HG03135 (cell line): ENCODE measurements around the gene TRAF3IP1.
"Not testable (repeated sequence)": the region's sequence is repeated elsewhere in the genome, so short reads cannot be mapped to it uniquely, and the experiment has no call there.

ENCODE experiments used
- ATAC-seq: cut with Tn5 transposase; IDR thresholded peaks from one replicate; pipeline ENCODE4 v1.9.1; 2021; ENCODE audit warnings: mild to moderate bottlenecking, moderate library complexity; ENCODE audit not compliant: unreplicated experiment

The TRAF3IP1 gene

DNA sequence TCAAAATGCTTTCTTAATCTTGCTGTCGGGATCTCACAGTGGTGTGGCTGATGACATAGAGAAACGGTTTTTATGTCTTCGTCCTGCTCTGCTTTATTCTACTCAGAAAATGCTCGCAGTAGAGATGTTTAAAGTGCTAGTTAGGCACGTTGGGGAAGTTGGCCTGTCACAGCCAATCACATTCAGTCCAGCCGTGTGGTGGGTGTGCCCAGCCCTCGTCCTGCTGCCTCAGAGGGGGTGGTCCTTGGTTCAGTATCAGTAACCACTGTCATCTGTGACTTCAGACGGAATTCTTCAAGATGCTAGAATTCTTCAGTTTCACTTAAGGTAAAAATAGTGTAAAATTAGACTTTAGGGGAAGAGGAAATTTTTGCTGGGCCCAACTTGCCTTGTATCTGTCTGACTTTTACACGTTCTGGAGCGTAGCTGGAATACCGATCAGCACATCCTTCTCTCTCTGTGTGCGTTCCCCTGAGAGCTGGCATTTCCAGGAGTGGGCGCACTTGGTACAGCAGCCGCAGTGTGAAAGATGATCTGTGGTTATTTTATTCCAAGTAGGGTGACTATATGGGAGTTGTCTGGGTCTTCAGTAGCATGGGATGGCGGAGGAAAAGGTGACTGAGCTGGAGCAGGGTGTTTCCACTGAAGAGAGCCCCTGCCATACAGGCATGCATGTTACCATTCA is 18.5 kb downstream of the TRAF3IP1 start:
- ATAC-seq = no peak

DNA sequence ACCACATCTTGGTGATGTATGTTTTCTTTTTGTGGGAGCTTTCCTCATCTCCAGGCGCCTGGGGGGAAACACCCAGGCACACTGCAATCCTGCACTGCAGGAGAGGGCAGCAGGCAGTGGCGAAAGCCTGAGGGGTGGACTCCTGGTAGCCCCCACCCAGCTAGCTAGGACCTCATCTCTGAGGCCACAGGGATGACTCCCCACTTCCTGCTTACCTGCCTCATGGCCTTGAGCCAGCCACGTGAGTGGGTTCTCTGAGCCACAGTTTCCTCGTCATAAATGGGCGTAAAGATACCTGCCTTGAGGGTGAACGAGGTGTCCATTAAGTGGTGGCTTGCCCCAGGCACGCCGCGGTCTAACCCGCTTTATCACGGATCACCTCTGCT is 19.1 kb downstream of the TRAF3IP1 start:
- ATAC-seq = no peak

DNA sequence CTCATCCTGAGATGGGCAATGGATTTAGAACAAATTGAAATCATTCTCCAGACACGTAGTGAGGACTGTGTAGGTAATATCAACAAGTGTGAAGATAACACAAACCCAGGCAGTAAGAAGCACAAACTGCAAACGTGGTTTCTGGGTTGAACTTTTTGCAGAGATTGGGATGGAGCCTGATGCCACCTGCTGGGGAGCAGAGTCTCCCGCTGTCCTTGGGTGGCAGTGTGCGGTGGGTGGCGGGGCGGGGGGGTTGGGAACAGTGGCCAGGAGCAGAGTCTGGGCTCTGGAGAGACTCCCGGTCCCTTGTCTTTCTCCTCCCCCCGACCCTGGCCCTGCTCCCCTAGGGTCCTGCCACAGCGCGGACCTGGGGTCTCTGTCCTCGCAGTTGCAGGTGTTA is 19.5 kb downstream of the TRAF3IP1 start:
- ATAC-seq = no peak

DNA sequence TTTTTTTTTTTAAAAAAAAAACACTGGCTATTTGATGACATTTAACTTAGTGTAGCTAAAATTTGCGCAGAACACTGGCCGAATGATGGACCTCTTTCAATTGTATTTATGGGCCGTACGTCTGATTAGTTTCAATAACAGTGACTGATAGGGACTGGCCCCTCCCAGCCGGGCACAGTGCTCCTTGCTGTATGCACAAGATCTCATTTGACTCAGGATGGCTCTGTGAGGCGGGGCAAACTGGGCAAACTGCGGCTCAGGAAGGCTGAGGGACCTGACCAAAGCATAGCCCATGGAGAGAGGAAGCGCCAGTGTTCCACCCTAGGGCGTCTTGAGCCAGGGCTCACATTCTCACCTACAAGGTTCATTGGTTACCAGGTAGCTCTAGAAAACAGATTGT is 21.2 kb downstream of the TRAF3IP1 start:
- no peak for ATAC-seq

DNA sequence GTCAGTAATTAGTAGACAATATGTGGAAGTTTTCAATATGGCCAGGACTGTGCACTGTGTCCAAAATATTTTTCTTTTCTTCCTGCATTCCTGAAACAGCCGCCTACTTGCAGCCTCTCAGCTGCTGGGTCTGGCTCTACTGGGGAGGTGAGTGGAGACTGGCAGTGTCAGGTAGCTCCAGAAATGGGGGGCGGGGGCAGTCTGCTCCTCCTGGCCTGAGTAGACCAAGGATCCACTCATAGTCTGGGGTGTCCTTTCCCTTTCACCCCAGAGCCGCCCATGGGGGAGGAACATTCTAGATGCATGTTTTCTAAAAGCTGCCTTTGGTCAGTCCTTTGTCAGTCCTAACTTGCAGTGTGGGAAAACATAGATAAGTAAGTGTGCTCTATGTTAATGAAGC is 23.7 kb downstream of the TRAF3IP1 start:
- ATAC-seq = no peak

DNA sequence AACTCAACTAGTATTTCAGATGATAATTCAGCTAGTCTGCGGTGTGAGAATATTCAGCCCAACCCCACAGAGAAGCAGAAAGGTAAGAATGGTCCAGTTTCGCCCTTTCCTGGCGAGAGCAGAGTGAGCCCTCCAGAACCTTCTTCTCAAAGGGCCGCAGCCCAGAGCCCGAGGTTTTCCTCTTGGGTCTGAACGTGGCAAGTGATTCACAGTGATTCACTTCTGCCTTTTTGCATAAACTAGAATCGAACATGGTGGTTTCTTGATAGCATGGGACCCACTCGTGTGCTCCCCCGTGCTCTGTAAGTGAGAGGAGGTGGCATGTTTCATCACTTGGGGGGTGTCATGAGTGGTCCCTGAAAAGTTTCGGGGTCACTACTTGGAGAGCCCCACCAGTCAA is 24.2 kb downstream of the TRAF3IP1 start:
- ATAC-seq = no peak

DNA sequence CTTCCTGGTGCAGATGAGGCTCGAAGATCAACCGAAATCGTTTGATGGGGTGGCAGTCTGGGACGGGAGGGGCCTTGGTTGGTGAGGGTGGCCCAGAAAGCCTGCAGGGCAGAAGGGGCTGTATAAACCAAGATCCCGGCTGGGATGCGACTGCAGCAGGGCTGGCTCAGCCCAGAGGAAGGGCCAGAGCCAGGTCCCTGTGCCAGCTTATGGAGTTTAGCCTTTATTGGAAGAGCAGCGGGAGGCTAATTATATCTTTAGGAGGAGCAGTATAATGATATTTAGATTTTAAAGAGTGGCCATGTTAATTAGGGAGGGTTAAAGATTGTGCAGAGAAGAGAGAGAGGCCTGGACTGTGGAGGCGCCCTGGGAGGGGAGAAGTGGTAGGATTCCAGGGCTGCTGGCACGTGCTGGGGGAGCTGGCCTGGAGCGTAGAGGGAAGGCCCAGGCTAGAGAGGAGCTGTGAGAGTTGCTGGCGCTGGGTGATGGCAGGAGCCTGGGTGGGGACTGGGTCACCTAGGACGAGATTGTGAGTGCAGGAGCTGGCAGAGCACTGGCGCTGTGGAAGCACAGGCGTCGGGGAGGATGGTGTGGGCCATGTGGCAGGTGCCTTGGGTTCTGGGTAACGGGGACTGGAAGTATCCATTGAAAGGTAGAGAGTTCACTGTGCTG is 25.1 kb downstream of the TRAF3IP1 start:
- no peak for ATAC-seq

DNA sequence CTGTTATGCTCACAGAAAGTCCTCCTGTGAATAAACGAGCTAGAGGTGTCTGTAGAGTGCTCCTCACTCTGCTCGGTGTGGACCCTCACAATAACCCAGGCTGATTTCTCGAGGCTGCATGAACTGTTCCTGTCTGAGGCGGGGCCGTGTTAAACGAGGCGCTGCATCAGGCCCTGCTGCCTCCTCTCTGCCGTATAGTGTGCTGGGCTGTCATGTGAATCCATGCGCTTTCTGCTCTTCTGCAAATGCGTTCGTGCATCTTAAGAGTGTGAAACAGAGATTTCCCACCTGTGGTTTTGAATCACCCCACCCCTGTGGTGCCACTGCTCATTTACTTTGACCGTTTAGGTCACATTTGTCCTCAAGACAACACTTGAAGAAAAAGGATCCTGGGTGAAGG is 26.2 kb downstream of the TRAF3IP1 start:
- ATAC-seq = no peak

DNA sequence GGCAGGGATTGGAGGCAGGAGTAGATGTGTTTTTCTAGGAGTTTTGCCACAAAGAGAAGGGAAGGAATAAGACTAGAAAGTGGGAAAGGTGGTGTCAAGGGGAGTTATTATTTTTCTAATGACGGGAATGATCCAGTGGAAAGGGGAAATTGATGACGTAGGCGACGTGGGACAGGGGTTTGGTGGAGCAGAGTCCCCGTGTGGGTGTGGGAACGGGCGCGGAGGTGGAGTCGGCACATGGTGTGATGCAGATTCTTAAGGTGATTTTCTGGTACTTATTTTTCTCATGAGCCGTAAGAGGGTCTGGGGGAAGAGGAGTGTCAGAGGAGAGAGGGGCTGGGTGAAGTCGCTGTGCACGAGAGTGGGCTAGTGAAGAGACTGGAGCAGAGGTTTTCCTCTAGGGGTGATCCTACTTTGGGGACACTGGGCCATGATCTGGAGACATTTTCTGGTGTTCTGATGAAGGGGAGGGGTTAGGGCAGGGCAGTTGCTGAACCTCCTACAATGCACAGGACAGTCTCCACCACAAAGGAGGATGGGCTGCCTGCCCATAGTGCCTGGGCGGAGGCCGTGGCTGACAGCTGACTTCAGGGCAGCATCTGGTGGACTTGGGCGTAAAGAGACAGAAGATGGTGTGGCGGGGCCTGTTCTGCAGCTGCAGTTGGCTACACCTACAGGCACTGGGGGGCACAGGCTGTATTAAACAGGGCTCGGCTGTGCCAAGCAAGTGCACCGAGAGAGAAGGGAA is 30.0 kb downstream of the TRAF3IP1 start:
- no peak for ATAC-seq

DNA sequence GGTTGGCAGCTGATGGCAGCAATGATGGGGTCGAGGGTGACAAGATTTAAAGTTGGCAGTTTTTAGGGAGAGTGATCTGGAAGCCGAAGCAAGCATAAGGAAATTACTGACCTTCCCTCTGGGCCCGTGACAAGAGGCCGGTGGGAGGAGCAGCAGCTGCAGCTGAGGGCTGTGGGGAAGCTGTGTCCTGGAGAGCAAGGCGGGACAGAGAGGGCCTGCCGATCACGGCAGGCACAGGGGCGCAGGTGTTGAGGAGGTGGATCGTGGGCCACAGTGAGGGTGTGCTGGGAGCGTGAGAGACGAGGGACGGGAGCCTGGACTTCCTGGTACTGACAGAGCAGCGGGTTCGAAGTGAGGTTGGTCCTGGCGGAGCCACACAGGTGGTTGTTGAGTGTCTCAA is 31.0 kb downstream of the TRAF3IP1 start:
- no peak for ATAC-seq

DNA sequence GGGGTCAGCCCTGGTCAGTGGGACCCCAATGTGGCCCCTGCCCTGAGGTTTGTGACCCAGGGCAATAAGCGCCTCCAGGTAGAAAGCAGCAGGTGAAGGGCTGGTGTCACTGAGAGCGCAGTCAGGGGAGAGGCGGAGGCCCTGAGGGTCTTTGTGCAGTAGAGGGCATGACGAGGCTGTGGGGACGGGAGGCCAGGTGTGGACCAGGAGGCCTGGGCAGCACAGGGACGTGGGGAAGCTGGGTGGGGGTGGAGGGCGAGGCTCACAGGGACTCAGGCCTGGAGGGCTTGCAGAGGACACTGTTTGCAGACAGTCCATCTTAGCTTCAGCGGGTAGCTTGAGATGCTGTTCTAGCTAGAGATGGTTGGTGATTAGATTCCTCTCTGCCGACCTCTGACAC is 32.0 kb downstream of the TRAF3IP1 start:
- no peak for ATAC-seq

DNA sequence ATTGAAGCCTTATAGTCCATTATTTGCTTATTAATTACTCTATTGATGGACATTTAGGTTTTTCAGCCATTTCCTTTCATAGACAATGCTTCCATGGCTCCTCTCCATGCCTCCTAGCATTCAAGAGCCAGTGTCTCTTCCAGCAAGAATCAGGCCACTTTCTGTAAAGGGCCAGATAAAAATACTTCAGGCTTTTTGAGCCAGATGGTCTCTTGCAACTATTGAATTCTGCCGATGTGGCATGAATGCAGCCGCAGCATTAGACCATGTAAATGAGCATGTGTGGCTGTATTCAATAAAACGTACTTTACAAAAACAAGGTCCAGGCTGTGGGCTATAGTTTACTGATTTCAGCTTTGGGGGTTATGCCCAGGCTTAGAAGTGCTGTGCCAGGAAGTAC is 38.5 kb downstream of the TRAF3IP1 start:
- no peak for ATAC-seq

DNA sequence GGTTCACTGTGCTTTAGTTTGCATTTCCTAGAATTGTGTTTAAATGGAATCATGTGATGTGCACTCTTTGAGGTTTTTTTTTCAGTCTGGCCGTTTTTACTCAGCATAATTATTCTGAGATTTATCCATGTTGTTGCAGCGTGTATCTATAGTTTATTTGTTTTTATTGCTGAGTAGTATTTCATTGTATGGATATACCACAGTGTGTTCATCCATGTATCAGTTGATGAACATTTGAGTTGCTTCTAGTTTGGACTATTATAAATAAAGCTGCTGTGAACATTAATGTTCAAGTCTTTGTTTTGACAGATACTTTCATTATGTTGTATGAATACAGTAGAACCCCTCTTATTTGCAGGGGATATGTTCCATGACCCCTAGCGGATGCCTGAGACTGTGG is 39.1 kb downstream of the TRAF3IP1 start:
- no peak for ATAC-seq

DNA sequence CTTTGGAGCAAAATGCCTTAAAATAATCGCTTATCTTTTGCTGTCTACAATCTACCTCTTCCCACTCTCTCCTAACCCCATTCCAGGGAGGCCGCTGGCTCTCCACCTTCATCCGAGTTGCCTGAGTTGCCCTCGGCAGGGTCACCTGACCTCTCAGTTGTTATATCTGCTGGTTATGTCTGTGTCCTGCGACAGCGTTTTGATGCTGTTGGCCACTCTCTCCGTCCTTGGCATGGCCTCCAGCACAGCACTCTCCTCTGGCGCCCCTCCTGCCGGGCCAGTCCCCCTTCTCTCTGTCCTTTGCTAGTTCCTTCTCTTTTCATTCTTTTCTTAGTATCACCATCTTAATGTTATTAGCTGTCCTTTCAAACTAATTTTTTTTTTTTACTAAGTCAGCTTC is 41.6 kb downstream of the TRAF3IP1 start:
- ATAC-seq = no peak

DNA sequence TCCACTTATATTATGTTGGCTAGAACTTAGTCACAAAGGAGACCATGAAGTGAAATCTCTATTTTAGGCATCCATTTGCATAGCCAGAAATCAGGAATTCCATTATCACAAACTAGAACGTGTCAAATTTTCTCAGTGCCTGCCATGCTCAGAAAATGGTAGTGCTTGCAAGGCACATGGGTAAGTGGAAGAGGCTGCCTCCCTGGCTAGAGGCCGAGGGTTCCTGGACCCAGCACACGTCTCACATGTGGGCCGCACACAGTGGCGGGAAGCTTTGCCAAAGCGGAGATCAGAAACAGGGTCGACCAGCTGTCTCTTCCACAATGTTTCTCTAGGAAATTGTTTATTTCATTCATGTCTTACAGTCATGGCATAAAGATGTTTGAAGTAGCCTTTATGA is 42.3 kb downstream of the TRAF3IP1 start:
- ATAC-seq = no peak

DNA sequence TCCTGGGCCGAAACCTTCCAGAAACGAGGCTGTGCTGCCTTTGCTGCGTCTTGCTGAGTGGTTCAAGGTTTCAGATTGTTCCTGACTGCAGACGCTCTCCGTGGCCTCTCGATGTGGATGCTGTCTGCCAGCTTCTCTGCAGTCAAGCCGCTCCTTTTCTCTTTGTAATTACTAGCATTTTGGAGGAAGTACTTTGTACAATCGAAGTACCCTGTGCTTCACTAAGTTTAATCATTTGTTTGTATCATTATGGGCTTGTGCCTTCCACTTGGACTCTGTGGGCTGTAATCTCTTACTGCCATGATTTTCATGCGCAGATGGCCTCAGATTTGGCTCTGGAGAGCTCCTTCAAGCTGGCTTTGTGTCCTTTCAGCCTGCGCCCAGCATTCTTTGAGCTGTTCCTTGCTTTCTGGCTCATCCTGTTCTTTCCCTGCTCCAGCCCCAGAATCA is 49.3 kb downstream of the TRAF3IP1 start:
- ATAC-seq = no peak

DNA sequence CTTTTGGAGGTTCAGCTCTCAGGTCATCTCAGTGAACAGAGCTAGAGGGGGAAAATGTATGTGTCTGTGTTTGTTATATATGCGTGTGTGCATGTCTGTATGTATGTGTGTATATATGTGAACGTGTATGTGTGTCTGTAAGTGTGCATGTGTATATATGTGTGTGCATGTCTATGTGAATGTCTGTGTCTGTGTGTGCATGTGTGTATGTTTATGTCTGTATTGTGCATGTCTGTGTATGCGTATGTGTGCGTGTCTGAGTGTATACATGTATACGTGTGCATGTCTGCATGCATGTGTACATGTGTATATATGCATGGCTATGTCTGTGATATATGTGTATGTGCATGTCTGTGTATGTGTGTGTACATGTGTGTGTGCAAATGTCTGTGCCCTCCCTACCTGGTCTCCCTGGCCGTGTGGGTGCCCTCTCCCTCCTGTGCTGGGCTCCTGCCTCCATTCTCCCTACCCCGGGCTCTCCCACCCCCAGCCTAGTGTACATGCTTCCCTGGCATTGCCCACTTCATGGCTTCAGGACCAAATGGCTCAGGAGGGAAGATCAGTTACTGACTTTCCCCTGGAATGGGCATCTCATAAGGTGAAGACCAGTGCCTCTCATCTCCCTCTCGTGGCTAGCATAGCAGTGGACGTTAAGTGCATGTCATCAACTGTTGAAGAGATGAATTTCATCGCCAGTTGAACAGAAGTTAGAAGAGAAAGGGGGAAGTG is 49.9 kb downstream of the TRAF3IP1 start:
- no peak for ATAC-seq

DNA sequence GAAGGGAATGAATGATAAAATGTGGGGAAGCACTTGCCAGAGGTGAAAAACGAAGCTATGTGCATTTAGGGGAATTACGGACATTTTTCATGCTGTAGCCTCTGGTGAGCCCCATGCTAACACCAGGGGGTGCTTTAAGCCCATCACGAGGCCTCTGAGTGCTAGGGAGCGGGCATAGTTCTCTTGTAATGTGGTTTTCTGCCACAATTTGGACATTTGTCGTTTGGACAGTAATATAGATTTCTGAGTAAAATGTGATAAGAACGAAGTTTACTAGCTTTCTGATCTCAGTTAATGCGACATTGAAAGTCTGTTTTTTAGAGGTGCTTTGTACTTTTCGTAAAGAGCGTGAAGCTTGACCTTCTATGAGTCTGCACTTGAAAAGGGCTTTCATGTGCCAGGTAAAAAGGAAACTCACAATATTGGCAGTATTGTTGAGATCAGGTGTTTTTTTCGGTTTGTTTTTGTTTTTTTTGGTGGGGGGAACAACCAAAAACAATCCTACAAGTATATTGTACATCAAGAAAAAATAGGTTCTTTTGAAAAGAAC is 50.6 kb downstream of the TRAF3IP1 start:
- no peak for ATAC-seq

DNA sequence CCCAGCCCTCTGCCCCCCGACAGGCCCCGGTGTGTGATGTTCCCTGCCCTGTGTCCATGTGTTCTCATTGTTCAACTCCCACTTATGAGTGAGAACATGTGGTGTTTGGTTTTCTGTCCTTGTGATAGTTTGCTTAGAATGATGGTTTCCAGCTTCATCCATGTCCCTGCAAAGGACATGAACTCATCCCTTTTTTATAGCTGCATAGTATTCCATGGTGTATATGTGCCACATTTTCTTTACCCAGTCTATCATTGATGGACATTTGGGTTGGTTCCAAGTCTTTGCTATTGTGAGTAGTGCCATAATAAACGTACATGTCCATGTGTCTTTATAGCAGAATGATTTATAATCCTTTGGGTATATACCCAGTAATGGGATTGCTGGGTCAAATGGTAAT is 52.0 kb downstream of the TRAF3IP1 start:
- ATAC-seq = not testable (repeated sequence)

DNA sequence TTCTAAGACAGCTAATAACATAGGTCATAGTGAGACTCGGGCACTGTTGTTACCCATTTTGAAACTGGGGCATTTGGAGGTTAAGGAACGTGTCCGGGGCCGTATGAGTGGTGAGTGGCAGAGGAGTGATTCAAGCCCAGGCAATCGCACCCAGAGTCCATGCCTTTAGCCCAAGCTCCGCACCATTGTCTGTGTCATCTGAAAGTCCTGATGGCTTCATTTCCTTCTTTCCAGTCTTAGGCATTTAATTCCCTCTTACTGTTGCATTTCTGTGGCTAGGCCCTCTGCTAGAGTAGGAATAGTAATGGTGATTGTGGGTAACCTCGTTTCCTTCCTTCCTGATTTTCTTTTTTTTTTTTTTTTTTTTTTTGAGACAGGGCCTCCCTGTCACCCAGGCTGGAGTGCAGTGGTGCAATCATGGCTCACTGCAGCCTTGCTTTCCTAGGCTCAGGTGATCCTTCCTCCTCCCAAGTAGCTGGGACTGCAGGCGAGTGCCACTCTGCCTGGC is 56.6 kb downstream of the TRAF3IP1 start:
- no peak for ATAC-seq
